GM21423 (cell line): ENCODE data around the gene PACS2.

Experiments
- ATAC-seq: cut with Tn5 transposase; IDR thresholded peaks from one replicate; pipeline ENCODE4 v1.9.1; 2021; ENCODE audit warnings: mild to moderate bottlenecking, moderate library complexity; ENCODE audit not compliant: unreplicated experiment

The PACS2 gene

GRCh38 chr14:105366386-105367074 lies 52.0 kb downstream of the PACS2 start:
- ATAC-seq: no peak

- ATAC-seq: no peak
These were observed 52.8 kb downstream of the PACS2 start for GRCh38 chr14:105367116-105368031.

DNA sequence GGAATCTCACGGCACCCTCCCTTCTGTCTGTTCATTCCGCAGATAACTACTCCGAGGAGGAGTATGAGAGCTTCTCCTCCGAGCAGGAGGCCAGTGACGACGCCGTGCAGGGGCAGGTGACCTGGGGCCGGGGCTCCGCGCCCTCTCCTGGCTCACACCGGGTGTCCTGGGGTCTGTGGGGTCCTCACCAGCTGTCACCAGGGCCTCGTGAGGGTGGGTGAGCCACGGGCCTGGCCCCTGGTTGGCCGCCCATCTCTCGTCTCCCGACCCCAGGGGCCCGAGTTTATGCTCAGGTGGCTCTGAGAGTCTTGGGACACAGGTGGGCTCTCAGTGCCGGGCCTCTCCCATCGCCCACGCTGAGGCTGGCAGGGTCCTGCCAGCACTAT lies 53.5 kb downstream of the PACS2 start:
- ATAC-seq: no peak

DNA sequence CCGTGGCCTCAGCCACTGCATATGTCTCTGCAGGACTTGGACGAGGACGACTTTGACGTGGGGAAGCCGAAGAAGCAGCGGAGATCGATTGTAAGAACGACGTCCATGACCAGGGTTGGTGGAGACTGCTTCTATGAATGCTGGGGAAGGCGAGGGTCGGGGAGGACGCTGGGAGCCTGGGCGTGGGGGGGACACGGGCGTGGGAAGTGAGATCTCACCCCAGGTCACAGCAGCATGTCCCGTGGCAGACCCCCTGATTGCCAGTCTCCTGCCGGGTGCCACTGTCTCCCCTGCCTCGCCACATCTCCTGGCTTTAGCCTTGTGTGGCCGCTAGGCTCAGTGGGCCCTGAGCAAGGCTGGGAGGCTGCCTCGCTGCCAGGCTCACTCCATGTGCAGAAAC lies 53.9 kb downstream of the PACS2 start:
- no peak for ATAC-seq

DNA sequence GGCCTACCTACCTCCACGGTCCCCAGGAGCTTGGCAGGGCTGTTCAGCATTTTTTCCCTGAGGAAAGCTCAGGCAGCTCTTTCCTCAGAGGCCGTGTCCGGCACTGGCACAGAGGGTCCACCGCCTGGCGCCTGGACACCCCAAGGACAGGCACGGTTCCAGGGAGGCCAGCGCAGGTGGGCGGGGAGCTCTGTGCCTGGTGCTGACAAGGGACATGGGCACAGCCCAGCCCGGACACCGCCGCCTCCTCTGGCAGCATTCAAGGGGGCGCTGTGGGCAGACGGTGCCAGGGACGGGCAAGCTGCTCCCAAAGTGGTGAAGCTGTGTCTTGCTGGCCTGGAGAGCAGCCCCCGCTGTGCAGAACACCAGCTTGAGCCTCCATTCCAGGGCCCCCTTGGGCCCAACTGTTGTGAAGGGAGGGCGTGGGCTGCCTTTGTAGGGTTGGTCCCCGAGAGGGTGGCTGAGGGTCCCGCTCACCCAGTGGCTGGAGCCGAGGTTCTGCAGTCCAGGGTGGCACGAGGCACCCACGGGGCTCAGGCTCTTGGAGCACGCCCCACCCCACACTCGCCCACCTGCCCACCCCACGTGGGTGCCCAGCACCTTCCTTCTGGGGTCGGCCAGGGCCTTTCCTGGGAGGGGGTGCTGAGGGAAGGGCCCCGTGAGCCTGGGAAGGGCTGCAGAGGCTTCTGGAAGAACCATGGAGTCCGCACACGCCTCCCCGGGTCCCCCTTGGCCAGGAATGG lies 54.5 kb downstream of the PACS2 start:
- no peak for ATAC-seq

DNA sequence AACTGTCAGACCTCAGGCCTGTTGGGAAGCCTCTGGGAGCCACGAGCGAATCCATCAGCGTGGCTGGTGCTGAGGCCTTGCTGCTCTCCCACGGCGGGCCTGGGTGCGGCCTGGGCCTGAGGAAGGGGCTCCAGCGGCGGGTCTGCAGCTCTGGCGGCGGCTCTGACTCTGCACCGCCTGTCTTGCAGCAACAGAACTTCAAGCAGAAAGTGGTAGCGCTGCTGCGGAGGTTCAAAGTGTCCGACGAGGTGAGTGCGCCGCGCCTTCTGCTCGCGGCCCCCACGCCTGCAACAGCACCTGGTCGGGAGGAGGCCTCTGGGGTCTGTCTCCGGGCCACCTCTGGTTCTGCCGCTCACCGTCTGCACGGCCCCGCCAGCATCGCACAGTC lies 55.1 kb downstream of the PACS2 start:
- ATAC-seq: no peak

- ATAC-seq: no peak
These were observed 59.8 kb downstream of the PACS2 start for GRCh38 chr14:105374389-105374788.

DNA sequence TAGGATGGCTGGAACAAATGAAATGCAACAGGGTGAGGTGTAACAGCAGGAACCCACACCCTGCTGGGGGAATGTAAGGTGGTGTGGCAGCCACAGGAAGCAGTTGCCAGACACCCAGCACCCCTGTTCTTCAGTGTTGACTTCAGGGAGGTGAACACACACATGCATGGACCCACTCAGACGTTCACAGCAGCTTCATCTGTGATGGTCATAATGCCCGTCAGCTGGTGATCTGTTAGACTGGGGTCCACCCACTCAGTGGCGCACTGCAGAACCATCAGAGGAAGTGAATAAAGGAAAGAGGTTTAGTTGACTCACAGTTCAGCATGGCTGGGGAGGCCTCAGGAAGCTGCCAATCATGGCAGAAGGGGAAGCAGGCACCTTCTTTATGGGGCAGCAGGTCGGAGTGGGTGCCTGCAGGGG lies 61.1 kb downstream of the PACS2 start:
- ATAC-seq: no peak

GRCh38 chr14:105376521-105377440 lies 62.2 kb downstream of the PACS2 start:
- no peak for ATAC-seq

GRCh38 chr14:105377555-105378182 lies 63.1 kb downstream of the PACS2 start:
- ATAC-seq: no peak

DNA sequence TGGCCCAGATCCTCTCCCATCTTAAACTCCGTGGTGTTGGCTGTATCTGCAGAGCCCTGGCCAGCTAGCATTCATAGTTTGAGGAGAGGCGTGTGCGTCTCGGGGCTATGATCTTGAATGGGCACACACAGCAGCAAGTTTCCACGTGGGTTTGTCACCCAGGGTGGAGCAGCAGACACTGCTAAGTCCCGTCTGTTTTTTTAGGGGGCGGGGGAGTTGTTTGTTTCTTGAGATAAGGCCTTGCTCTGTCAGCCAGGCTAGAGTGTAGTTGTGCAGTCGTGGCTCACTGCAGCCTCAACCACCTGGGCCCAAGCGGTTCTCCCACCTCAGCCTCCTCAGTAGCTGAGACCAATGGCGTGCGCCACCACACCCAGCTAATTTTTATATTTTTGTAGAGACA lies 63.7 kb downstream of the PACS2 start:
- no peak for ATAC-seq

GRCh38 chr14:105378873-105379685 lies 64.5 kb downstream of the PACS2 start:
- no peak for ATAC-seq

GRCh38 chr14:105379946-105380345 lies 65.4 kb downstream of the PACS2 start:
- ATAC-seq: no peak

DNA sequence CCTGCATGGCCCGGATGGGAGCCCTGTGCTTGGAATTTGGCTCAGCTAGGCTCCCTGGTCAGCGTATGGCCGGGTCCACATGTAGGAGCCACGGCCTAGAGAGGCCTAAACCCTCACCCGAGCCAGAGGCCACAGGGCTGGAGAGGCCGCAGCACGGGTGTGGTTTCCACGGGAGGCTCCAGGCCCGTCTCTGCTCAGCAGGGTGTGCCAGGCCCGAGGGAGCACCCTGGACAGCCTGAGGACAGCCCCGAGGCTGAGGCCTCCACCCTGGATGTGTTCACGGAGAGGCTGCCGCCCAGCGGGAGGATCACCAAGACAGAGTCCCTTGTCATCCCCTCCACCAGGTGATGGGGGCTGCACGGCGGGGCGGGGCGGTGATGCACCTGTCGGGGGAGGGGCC lies 66.2 kb downstream of the PACS2 start:
- no peak for ATAC-seq

DNA sequence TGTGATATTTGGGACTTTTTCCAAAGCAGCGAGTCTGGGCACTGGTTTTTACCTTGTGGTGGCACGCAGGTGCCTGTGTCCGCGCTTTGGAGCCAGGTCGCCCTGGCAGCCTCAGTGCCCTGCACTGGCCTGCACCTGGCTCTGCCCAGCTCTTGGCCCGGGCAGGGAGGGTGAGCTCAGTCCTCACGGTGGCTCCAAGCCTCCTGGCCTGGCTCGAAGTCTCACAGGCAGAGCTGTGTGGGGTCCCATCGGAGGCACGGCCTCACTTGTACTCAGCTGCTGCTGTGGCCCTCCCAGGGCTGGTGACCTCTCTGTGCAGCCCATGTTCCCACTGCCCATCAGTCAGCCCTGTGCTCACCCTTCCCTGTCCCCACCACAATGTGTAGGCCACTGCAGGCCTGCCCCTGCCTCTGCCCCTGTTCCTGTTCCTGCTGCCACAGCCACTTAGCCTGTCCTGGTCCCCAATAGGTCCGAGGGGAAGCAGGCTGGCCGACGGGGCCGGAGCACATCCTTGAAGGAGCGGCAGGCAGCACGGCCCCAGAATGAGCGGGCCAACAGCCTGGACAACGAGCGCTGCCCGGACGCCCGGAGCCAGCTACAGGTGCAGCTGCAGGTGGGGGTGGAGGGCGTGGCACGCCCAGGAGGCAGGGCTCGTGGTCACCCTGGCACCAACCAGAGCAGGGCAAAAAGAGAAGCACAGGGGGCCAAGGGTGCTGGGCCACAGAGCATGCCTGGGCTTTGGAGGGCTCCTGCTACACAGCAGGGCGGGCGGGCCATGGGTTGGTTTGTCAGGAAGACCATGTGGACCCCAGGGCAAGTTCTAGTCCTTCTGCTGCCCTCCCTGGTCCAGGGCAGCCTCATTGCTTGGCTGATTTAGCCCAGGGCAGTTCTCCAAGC lies 67.1 kb downstream of the PACS2 start:
- ATAC-seq: no peak

- no peak for ATAC-seq
These were observed 68.0 kb downstream of the PACS2 start for GRCh38 chr14:105382343-105383082.

DNA sequence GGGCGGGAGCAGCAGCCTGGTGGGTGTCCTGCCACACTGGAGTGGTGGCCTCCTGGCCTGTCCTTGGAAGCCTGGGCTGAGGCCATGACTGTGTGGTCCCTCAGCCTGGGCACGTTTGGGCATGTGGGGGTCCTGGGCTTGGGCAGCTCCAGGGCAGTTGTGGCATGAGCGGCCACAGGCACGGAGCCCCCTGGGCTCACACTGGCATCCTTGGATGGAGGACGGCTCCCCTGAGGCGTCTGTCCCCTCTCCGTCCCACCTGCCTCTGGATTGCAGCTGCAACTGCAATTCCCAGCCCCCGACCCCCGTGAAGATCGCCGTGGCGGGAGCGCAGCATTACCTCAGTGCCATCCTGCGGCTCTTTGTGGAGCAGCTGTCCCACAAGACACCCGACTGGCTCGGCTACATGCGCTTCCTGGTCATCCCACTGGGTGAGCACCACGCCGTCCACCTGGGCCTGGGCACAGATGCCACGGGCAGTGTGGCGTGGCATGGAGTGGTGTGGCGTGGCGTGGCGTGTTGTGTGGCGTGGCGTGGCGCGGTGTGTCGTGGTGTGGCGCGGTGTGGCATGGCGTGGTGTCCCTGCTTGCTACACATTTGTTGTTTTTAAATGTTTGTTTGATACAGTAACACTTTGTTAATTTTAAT lies 68.7 kb downstream of the PACS2 start:
- no peak for ATAC-seq
